CD4-positive, alpha-beta T cell treated with Interferon gamma for 1 hour (primary cell): ENCODE data around the gene PRXL2C.

ENCODE experiments used
- DNase-seq: peaks from one replicate; pipeline ENCODE4 v3.0.0-alpha.2; 2020

Gene PRXL2C

GRCh38 chr9:96609732-96610131, 45.4 kb downstream of the PRXL2C start:
- DNase-seq, result no peak

DNA sequence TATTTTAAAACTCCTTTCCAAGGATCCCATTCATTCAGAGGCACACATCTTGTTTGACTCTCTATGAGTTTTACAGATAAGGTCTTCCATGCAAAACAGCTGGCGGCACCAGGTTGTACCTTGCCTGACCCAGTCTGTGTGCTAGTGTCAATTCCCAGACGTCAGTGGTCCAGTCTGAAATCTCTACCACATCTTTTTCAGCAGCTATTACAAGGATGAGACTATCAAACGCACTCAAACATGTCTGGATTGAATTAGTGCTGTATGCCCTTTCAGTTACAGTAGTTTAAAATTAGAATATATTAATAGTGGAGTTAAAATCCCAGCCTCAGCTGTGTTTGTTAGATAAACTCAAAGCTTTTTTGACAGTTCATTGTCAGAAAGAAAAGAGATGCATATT, 47.1 kb downstream of the PRXL2C start:
- no peak for DNase-seq

DNA sequence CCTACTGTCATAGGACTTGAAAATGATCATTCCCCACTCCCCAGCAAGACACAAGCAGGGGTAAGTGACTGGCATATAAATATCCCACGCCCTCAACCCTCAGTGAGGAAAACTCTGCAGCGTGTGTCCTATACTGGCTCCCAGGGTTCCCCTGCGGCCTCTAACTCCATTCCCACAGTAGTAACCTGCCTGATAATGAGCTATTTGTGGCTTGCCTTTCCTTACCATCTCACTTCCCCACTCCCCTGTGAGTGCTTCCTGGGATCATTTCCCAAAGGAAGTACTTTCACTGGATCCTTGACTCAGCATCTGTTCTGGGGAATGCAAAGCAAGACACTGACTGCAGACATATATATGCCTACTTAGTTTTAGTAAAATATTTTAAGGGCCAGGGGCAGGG, 49.8 kb downstream of the PRXL2C start:
- no peak for DNase-seq

DNA sequence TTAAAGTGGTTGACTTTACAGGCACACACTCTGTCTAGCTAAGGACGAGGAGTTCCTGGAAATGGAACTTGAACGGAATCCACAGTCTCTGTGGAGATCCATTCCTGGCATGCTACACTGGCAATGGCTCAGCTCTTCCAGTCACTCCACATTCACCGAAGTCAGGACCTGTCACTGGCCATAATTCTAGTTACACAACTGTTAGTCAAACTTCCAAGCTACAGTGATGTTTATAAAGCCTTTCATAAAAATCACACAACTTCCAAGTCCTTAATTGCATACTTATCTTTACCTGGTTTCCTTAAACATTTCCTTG, 51.2 kb downstream of the PRXL2C start:
- no peak for DNase-seq

DNA sequence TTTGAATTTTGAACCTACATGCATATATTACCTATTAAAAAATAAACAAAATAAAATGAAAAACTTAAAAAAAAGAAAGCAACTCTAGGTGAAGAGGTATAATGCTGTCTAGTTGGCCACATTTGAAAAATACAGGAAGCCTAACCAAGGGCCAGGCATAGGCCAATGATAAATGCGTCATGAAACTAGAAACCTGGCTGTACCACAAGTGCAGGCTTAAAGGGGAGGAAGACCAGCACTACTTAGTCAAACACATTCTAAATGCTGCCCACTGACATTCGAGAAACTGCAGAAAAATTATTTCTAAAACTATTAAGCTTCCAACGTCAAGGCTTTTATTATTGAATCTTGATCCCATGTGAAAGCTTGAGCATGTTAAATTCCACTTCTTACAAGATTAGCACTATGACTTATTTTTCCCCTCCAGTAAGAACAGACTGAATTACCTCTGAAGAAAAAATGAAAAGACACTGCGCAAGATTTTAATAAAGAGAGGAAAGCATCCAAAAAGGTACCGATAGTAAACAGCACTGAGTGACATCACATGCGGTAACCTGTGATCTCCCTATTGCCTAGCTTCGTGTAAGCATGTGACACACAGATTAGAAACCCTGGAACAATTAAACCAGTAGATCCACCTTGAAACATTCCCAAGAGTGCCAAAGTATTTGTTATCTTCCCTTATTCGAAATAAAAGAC, 51.7 kb downstream of the PRXL2C start:
- no peak for DNase-seq

DNA sequence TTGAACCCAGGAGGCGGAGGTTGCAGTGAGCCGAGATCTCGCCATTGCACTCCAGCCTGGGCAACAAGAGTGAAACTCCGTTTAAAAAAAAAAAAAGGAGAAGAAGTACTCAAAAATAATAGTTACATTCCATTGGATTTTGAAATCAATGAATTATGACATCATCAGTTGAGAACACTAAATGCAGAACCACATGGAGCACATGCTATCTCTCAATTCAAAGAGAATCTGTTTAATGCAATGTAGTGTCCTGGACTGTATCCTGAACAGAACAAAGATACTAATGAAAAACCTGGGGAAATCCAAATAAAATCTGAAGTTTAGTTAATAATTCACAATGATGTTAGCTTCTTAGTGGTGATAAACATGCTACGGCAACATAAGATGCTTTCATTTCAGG, 55.8 kb downstream of the PRXL2C start:
- no peak for DNase-seq

GRCh38 chr9:96596601-96597111, 58.5 kb downstream of the PRXL2C start:
- no peak for DNase-seq
